Adrenal gland (tissue), 12 donors: Measurements from ENCODE around the gene GDF7. TPM values are rescaled to one million over a fixed set of nuclear protein-coding genes. Genes with fewer than 3 reads are reported as not detected.

Source experiments
- DNase-seq, 7 donors: peaks; one replicate each; pipeline ENCODE4 v3.0.0-alpha.2; 2019 to 2020
- H3K27ac ChIP-seq, 5 donors: fragments of 200-600 bp; sonication (generic) in 4 of 5; 1 replicate in 3 of 5; 2 replicates in 2 of 5; pipeline versions ENCODE4 v1.5.1 to v1.8.0; 2016 to 2020; ENCODE audit warnings: mild to moderate bottlenecking in 1 of 5
- H3K27me3 ChIP-seq: fragments of 200-600 bp; 2 replicates; pipeline ENCODE4 v1.8.0; 2021
- H3K36me3 ChIP-seq, 2 donors: fragments of 200-600 bp; replicated peaks in 1 of 2; 1 replicate in 1 of 2; 2 replicates in 1 of 2; pipeline versions ENCODE4 v1.5.1 to v1.8.0; 2018 to 2022
- H3K4me1 ChIP-seq, 2 donors: fragments of 200-600 bp; replicated peaks in 1 of 2; 1 replicate in 1 of 2; 2 replicates in 1 of 2; pipeline versions ENCODE4 v1.5.1 to v1.8.0; 2018 to 2021
- H3K4me3 ChIP-seq, 4 donors: fragments of 200-600 bp; sonication (generic) in 3 of 4; one replicate each; pipeline ENCODE4 v1.5.1; 2016 to 2018
- H3K9me3 ChIP-seq, 3 donors: fragments of 200-600 bp; sonication (generic) in 1 of 3; replicated peaks in 1 of 3; 1 replicate in 2 of 3; 2 replicates in 1 of 3; pipeline versions ENCODE4 v1.5.1 to v1.8.0; 2016 to 2021
- POLR2A ChIP-seq, 2 donors: fragments of 450-650 bp; IDR thresholded peaks; one replicate each; pipeline ENCODE4 v1.6.1; 2017; ENCODE audit warnings: antibody characterized with exemption in 2 of 2, mild to moderate bottlenecking in 2 of 2, moderate library complexity in 1 of 2
- WGBS, 4 donors: extraction: QIAGEN DNeasy Blood & Tissue Kit in 2 of 4; methylation state at CpG; one replicate each; pipeline versions ENCODE4 v1.1.5 to v1.1.7; 2013 to 2017; 5-methylcytosine and 5-hydroxymethylcytosine counted together
- intact Hi-C, 2 donors: fragments of 100-400 bp; cut with DNase I; formaldehyde crosslinking; loops; one replicate each; pipeline versions ENCODE4 v1.14.1 to v1.15.0; 2022 to 2023
- polyA plus RNA-seq, 3 donors: library from polyadenylated mRNA; stranded (reverse); fragments of 200-250 nt in 2 of 3; fragments of 350-450 nt in 1 of 3; fragmentation: Illumina TruSeq in 1 of 3; extraction: RNeasy Lipid Tissue Mini Kit (QIAGEN cat#74804) in 1 of 3; gene quantifications; one replicate each; pipeline ENCODE4 v1.2.3, GENCODE V29; 2013 to 2014
- total RNA-seq, 9 donors: library from RNA; depleted of rRNA in 4 of 9; stranded (reverse); fragments of >200 nt in 4 of 9; fragments of 120-200 nt in 1 of 9; fragmentation: NEBNext Ultra II Directional in 1 of 9; extraction: Animal tissue kit (Norgen Biotek cat#: 25700) in 1 of 9; gene quantifications; one replicate each; pipeline versions ENCODE4 v1.1.0 to v1.2.4, GENCODE V29; 2013 to 2023
- TF ChIP-seq, protein P1 (sequence below), 6 experiments: fragments of 450-650 bp in 4 of 6; fragments of 200-600 bp in 2 of 6; sonication (generic) in 1 of 6; IDR thresholded peaks; 1 replicate in 5 of 6; 2 replicates in 1 of 6; pipeline versions ENCODE4 v1.5.1 to v1.8.0; 2016 to 2021; ENCODE audit warnings: antibody characterized with exemption in 6 of 6, mild to moderate bottlenecking in 2 of 6, moderate library complexity in 1 of 6
- donor health status: healthy with polysubstance abuse.
- donor health status: Bipolar disorder and iron deficiency.
- donor health status: DM: yes; HTN: yes; CAD: no.
- donor health status: DM: no; HTN: no; CAD: no.
- donor health status: DM: no; HTN: no; CAD: no.
- donor health status: DM: yes; HTN: yes; CAD: no.

Gene GDF7
- total and polyA plus RNA-seq, 12 donors: 0.17 to 1.8 (median 0.46) TPM

DNA sequence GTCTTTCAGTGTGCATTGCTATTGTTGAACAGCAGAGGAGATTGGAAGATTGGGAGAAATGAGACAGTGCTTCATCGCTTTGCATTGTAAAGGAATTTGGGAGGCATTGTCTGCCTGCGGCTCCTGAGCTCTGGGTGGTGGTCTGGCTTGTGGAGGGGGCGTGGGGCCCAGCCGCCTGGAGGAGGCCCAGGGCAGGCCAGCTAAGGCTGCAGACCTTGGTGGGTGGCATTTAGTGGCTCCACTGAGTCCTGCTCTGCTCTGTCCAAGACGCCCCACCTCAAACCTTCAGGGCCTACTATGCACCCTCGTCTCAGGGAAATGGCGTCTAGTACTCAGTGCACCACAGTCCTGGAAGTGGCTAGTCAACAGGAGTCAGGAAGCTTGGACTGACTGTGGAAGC is 10.4 kb upstream of the GDF7 start:
- intact Hi-C loops: no loop called here
- Histone ChIP-seq H3K27ac (no peak overlapping the region), H3K9me3 (no peaks in the 10 kb centered on the region), H3K4me3 (no peak overlapping the region), H3K27me3 (peaks cover 2% of the 10 kb centered on the region), H3K4me1 (peaks cover 0 to 2% of the 10 kb centered on the region in 2 donors), H3K36me3 (no peaks in the 10 kb centered on the region)
- WGBS, 4 donors: 84 to 92% (median 86%) methylated on average over 3 to 7 of the region's 7 CpGs
- no peak for DNase-seq
- TF ChIP-seq POLR2A (IDR thresholded peaks at IDR 0.05): no peak
- TF ChIP-seq, protein P1, sequence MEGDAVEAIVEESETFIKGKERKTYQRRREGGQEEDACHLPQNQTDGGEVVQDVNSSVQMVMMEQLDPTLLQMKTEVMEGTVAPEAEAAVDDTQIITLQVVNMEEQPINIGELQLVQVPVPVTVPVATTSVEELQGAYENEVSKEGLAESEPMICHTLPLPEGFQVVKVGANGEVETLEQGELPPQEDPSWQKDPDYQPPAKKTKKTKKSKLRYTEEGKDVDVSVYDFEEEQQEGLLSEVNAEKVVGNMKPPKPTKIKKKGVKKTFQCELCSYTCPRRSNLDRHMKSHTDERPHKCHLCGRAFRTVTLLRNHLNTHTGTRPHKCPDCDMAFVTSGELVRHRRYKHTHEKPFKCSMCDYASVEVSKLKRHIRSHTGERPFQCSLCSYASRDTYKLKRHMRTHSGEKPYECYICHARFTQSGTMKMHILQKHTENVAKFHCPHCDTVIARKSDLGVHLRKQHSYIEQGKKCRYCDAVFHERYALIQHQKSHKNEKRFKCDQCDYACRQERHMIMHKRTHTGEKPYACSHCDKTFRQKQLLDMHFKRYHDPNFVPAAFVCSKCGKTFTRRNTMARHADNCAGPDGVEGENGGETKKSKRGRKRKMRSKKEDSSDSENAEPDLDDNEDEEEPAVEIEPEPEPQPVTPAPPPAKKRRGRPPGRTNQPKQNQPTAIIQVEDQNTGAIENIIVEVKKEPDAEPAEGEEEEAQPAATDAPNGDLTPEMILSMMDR (IDR thresholded peaks at IDR 0.05): no peak

DNA sequence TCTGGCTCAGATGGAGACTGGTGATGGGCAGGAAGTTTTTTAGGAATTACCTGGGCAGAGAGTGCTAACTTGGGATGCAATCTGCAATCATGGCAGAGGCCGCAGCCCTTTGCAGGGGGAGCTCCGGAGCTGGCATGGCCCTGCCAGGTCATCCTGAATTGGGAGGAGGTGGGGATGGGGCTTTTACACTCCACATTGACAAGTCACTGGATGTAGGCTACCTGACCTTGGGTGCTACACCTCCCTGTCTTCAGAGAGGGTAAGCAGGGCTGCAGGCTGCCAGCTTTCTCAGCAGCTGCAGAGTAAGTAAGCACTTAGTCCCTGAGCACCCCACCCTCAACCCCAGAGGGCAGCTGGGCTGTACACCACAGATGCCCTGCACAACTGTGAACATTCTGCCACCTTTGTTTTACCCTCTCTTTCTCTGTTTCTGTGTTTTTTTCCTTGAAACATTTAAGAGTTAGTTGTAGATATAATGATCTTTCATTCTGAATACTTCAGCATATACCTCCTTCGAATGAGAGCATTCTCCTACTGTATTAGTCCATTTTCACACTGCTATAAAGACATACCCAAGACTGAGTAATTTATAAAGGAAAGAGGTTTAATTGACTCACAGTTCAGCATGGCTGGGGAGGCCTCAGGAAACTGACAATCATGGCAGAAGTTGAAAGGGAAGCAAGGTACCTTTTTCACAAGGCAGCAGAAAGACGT is 9.3 kb upstream of the GDF7 start:
- H3K27me3 ChIP-seq: peaks cover 13% of the 10 kb centered on the region
- H3K27ac ChIP-seq: no peak overlapping the region
- no peaks in the 10 kb centered on the region for H3K4me1 ChIP-seq
- 78 to 91% (median 82%) methylated on average over 2 to 4 of the region's 4 CpGs for WGBS, 4 donors
- no peak for DNase-seq
- no peaks in the 10 kb centered on the region for H3K9me3 ChIP-seq
- no peak overlapping the region for H3K4me3 ChIP-seq
- intact Hi-C loops: no loop called here
- no peaks in the 10 kb centered on the region for H3K36me3 ChIP-seq
- TF ChIP-seq, protein P1 (IDR thresholded peaks at IDR 0.05): no peak
- TF ChIP-seq POLR2A (IDR thresholded peaks at IDR 0.05): no peak

DNA sequence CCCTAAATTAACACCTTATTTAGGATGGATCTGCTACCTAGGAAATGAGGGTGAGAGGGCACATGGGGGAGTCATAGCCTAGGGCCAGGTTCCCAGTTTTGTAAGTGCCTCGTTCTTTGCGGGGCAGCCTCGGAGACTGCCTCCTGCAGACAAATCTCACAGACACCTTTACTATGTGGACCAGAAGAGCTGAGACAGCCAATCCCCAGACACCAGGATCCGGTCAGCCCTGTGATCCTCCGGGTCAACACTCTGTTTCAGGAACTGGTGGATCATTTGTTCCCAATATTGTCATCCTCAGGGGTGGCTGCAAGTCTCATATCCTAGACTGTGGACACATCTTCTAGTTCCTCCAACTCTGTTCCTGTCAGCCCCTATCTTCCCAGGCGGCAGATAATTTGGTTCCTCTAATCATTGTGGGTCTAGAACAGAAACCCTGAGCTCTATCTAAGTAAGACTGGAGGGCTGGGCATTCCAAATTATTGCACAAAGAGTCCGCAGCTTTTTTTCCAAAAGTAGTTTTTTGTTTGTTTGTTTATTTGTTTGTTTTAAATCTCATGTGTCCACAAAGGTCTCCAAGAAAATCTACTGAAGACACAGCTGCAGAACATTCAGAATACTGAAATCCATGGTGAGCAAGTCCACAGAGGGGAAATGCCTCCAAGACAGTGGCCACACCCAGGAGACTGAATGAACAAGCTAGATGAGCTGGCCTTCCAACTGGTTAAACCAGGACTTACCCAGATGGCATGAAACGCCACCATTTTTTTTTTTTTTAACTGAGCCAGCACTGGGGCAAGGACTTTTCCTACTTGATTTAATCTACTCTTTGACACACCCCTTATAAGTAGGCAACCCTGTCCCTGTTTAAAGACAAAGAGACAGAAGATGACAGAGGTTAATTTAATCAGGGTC is 6.2 kb upstream of the GDF7 start:
- H3K27me3 ChIP-seq: peaks cover 35% of the 10 kb centered on the region
- intact Hi-C loops: loop anchor here (5.0 kb wide), 2 partner anchors 302 to 457 kb away; no protein-coding TSS in a partner anchor
- peaks cover 3 to 4% of the 10 kb centered on the region in 2 donors for H3K4me1 ChIP-seq
- no peaks in the 10 kb centered on the region for H3K9me3 ChIP-seq
- WGBS, 4 donors: 46 to 56% (median 53%) methylated on average over 5 to 8 of the region's 8 CpGs
- TF ChIP-seq POLR2A (IDR thresholded peaks at IDR 0.05): no peak
- TF ChIP-seq, protein P1 (IDR thresholded peaks at IDR 0.05): no peak
- DNase-seq: no peak
- no peak overlapping the region for H3K4me3 ChIP-seq
- H3K36me3 ChIP-seq: no peaks in the 10 kb centered on the region
- H3K27ac ChIP-seq: no peak overlapping the region
